GM23248 (cell line): ENCODE results near the gene PLCB4. TPM values are rescaled to one million over a fixed set of nuclear protein-coding genes. Genes with fewer than 3 reads are reported as not detected.

ENCODE experiments used
- DNase-seq: peaks from one replicate; pipeline ENCODE4 v3.0.0-alpha.2; 2015
- H2AFZ ChIP-seq: fragments of 200-600 bp; sonication (generic); 2 replicates; pipeline ENCODE4 v1.6.1; 2016; ENCODE audit warnings: antibody characterized with exemption
- H3F3A ChIP-seq: fragments of 200-600 bp; sonication (generic); 2 replicates; pipeline ENCODE4 v1.6.1; 2016; ENCODE audit warnings: mild to moderate bottlenecking, antibody characterized with exemption, mixed run types; ENCODE audit not compliant: insufficient read depth
- H3K27ac ChIP-seq: fragments of 200-600 bp; sonication (generic); 2 replicates; pipeline ENCODE4 v1.5.1; 2016; ENCODE audit warnings: mild to moderate bottlenecking
- H3K27me3 ChIP-seq: fragments of 200-600 bp; sonication (generic); replicated peaks from 2 replicates; pipeline ENCODE4 v1.6.1; 2016; ENCODE audit warnings: mild to moderate bottlenecking; ENCODE audit not compliant: insufficient read depth
- H3K36me3 ChIP-seq: fragments of 200-600 bp; sonication (generic); 2 replicates; pipeline ENCODE4 v1.6.1; 2016; ENCODE audit warnings: low read depth, mild to moderate bottlenecking
- H3K4me1 ChIP-seq: fragments of 200-600 bp; sonication (generic); 2 replicates; pipeline ENCODE4 v1.6.1; 2016; ENCODE audit warnings: mild to moderate bottlenecking; ENCODE audit not compliant: insufficient read depth
- H3K4me2 ChIP-seq: fragments of 200-600 bp; sonication (generic); one replicate; pipeline ENCODE4 v1.6.1; 2016; ENCODE audit warnings: mild to moderate bottlenecking; ENCODE audit not compliant: unreplicated experiment
- H3K4me3 ChIP-seq: fragments of 200-600 bp; sonication (generic); 2 replicates; pipeline ENCODE4 v1.5.1; 2016; ENCODE audit warnings: mild to moderate bottlenecking
- H3K79me2 ChIP-seq: fragments of 200-600 bp; sonication (generic); 2 replicates; pipeline ENCODE4 v1.6.1; 2016; ENCODE audit warnings: mild to moderate bottlenecking; ENCODE audit not compliant: insufficient read depth
- H3K9ac ChIP-seq: fragments of 200-600 bp; sonication (generic); 2 replicates; pipeline ENCODE4 v1.6.1; 2016; ENCODE audit warnings: mild to moderate bottlenecking
- H3K9me2 ChIP-seq: fragments of 200-600 bp; sonication (generic); 2 replicates; pipeline ENCODE4 v1.6.1; 2016; ENCODE audit warnings: mixed run types, mild to moderate bottlenecking, moderate library complexity; ENCODE audit not compliant: insufficient read depth
- H3K9me3 ChIP-seq: fragments of 200-600 bp; sonication (generic); one replicate; pipeline ENCODE4 v1.6.1; 2017; ENCODE audit warnings: low read depth
- H4K20me1 ChIP-seq: fragments of 200-600 bp; sonication (generic); 2 replicates; pipeline ENCODE4 v1.6.0; 2016; ENCODE audit not compliant: insufficient read depth
- EZH2 ChIP-seq: fragments of 200-600 bp; sonication (generic); IDR thresholded peaks from 2 replicates; pipeline ENCODE4 v1.6.1; 2018; ENCODE audit warnings: antibody characterized with exemption, mild to moderate bottlenecking; ENCODE audit not compliant: insufficient read depth, poor library complexity, severe bottlenecking
- EZH2phosphoT487 ChIP-seq: fragments of 200-600 bp; sonication (generic); IDR thresholded peaks from 2 replicates; pipeline ENCODE4 v1.6.1; 2018; ENCODE audit warnings: antibody characterized with exemption, moderate library complexity, mild to moderate bottlenecking, low read depth; ENCODE audit not compliant: insufficient read depth
- WGBS, 2 experiments: methylation state at CpG; one replicate each; pipeline ENCODE4 v1.1.6; 2015 to 2017; ENCODE audit warnings: low lambda C conversion rate in 2 of 2, low coverage in 1 of 2; ENCODE audit errors: missing lambda C conversion rate in 2 of 2; 5-methylcytosine and 5-hydroxymethylcytosine counted together
- in situ Hi-C: fragments of 300-500 bp; cut with MboI; formaldehyde crosslinking; loops from 2 replicates; pipeline ENCODE4 v1.15.0; 2020
- polyA plus RNA-seq: library from polyadenylated mRNA; unstranded; fragments of >200 nt; fragmentation: Nextera tagmentation; extraction: Ambion mirVana; gene quantifications from 2 replicates; pipeline ENCODE4 v1.2.1, GENCODE V29; 2016
- total RNA-seq: library from RNA; depleted of rRNA; stranded (reverse); fragments of >200 nt; shearing (Covaris generic); gene quantifications from 2 replicates; pipeline ENCODE4 v1.2.3, GENCODE V29; 2014

The PLCB4 gene
- total and polyA plus RNA-seq, 2 experiments from 2014 or later, result 5.0 to 9.5 TPM

DNA sequence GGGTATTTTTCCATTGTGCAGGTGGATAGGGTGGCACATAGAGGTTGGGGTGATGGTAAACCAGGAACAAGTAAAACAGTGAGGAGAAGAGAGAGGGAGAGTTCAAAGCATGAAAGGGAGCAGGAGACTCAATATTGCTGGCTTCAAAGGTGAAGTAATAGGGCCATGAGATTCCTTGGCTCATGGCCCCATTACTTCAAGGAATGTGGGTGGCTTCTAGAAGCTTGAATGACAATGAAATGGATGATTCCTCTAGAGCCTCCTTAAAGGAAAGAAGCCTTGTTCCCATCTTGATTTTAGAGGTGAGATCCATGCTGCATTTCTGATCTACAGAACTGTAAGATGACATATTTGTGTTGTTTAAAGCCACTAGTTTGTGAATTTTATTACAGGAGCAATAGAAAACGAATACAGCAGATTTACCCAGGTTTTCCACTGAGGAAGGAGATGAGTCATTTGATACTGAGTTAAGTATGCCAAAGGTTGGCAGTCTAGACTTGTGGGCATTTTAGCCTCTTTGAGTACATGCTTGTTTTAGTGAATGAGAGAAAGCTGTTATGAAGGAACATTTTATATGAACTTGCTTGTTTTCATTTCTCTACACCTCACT is 110.4 kb downstream of the PLCB4 start:
- Histone ChIP-seq H3K36me3 (no peaks in the 10 kb centered on the region), H3K79me2 (no peaks in the 10 kb centered on the region), H3K9me2 (no peaks in the 10 kb centered on the region), H3K27me3 (no peaks in the 10 kb centered on the region), H3K27ac (no peak overlapping the region), H3F3A (no peaks in the 10 kb centered on the region), H2AFZ (no peak overlapping the region), H3K9me3 (no peaks in the 10 kb centered on the region), H3K4me1 (peaks cover 13% of the 10 kb centered on the region), H4K20me1 (no peaks in the 10 kb centered on the region), H3K9ac (no peak overlapping the region), H3K4me2 (peak overlapping the region; percentile 42), H3K4me3 (no peak overlapping the region)
- no peak for TF ChIP-seq EZH2
- no peak for TF ChIP-seq EZH2phosphoT487
- DNase-seq, result peak; percentile 68
- in situ Hi-C loops, result no loop called here
- 26 to 52% methylated on average over 1 of the region's 1 CpG for WGBS, 2 experiments

DNA sequence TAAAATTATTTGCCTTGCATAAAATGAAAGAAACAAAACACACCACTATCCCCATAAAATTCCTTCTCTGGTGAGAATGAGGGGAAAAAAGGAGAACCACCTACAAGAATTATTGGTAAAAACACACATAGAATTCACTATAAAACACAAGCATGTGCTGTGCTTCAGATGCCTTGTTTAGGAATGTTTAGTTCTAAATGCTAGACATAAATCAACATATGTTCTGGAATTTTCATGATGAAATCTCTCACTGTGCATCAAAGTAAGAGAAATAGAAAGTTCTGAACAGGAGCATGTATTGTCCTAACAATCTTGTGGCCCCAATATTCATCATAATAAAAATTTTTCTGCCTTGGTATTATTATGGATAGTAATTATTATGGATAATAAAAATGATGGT is 111.0 kb downstream of the PLCB4 start:
- Histone ChIP-seq H3K27ac (no peak overlapping the region), H3K9me2 (no peaks in the 10 kb centered on the region), H3K27me3 (no peaks in the 10 kb centered on the region), H3K36me3 (no peaks in the 10 kb centered on the region), H3K9ac (no peak overlapping the region), H3K9me3 (no peaks in the 10 kb centered on the region), H3K79me2 (no peaks in the 10 kb centered on the region), H3K4me3 (no peak overlapping the region), H3K4me1 (peaks cover 13% of the 10 kb centered on the region), H3F3A (no peaks in the 10 kb centered on the region), H2AFZ (no peak overlapping the region), H3K4me2 (peak overlapping the region; percentile 42), H4K20me1 (no peaks in the 10 kb centered on the region)
- TF ChIP-seq EZH2phosphoT487 (no peak), EZH2 (no peak)
- in situ Hi-C loops, result no loop called here
- no peak for DNase-seq

DNA sequence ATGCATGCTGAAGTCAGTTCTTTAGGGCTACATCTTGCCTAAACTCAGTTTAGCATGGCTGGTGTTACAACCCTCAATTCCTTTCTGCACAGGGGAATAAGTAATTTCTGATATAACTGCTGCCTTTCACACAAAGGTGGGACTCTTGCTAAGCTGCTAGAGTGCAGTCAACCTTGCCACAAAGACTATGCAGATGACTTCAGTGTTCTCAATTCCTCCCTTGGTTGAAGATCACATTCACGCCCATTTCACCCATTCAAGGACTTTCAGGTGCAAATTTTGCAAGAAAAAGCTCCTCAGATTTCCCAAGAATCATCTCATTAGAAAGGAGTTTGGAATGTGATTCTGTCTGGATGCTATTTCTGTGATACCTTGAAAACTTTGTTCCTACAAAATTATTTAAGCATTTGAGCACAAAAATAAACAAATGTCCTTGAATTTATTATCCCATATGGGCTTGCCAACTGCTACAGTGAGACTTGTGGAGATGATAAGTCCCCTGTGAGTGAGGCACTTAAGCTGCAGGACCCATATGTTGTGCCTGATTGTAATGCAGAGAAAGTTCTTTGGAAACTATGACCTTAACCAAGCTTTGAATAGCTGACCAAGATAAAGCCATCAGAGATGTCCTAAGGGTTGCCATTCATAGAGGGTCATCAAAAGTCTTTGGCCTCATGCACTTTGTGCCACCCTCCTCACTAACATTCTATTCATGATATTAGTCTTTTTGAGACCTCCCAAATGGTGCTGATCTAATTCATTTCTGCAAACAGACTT is 111.8 kb downstream of the PLCB4 start:
- no peak overlapping the region for H2AFZ ChIP-seq
- H3K79me2 ChIP-seq, result no peaks in the 10 kb centered on the region
- in situ Hi-C loops, result no loop called here
- no peaks in the 10 kb centered on the region for H3K27me3 ChIP-seq
- WGBS, 2 experiments, result 88 to 92% methylated on average over 1 of the region's 1 CpG
- no peak for DNase-seq
- H3K4me2 ChIP-seq, result no peak overlapping the region
- no peak overlapping the region for H3K4me3 ChIP-seq
- no peaks in the 10 kb centered on the region for H3K36me3 ChIP-seq
- no peaks in the 10 kb centered on the region for H3K9me3 ChIP-seq
- no peaks in the 10 kb centered on the region for H3K9me2 ChIP-seq
- no peak overlapping the region for H3K27ac ChIP-seq
- no peaks in the 10 kb centered on the region for H4K20me1 ChIP-seq
- H3K9ac ChIP-seq, result no peak overlapping the region
- no peaks in the 10 kb centered on the region for H3F3A ChIP-seq
- peaks cover 15% of the 10 kb centered on the region for H3K4me1 ChIP-seq
- TF ChIP-seq EZH2phosphoT487 (no peak), EZH2 (no peak)

DNA sequence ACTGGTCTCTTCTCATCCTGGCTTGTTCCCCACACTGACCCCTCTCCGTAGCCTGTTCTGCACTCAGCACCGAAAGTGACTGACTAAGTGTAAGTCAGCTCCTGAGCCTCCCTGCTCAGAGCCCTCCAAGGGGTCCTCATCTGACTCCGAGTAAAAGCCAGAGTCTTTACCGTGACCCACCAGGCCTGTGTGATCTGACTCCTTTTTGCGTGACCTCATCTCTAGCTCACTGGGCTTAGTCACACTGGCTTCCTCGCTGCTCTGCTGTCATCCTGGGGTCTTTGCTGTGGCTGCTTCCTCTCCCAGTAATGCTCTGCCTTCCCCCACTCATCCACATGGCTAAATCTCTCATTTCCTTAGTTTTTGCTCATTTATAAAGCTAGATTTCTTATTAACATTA is 116.6 kb downstream of the PLCB4 start:
- Histone ChIP-seq H3K79me2 (no peaks in the 10 kb centered on the region), H4K20me1 (no peaks in the 10 kb centered on the region), H3K4me1 (peaks cover 6% of the 10 kb centered on the region; the same call in 1 of the 2 replicates), H3K4me3 (no peak overlapping the region), H3K4me2 (no peak overlapping the region), H3K27me3 (no peaks in the 10 kb centered on the region), H3K27ac (no peak overlapping the region), H3F3A (no peaks in the 10 kb centered on the region), H2AFZ (no peak overlapping the region; the same call in 1 of the 2 replicates), H3K36me3 (no peaks in the 10 kb centered on the region), H3K9me2 (no peaks in the 10 kb centered on the region), H3K9me3 (no peaks in the 10 kb centered on the region), H3K9ac (no peak overlapping the region)
- no peak for TF ChIP-seq EZH2
- no peak for TF ChIP-seq EZH2phosphoT487
- in situ Hi-C loops, result no loop called here
- WGBS, 2 experiments, result 40 to 46% methylated on average over 6 of the region's 6 CpGs
- DNase-seq, result peak; percentile 60
